GM23338 (cell line): ENCODE data around the gene SORT1. TPM values are rescaled to one million over a fixed set of nuclear protein-coding genes. Genes with fewer than 3 reads are reported as not detected.

Source experiments
- ATAC-seq: fragments of 200-7000 bp; cut with Tn5 transposase; 3 replicates; pipeline ENCODE4 v1.9.1; 2020
- DNase-seq: peaks from one replicate; pipeline ENCODE4 v3.0.0-alpha.2; 2015; ENCODE audit warnings: low spot score
- H2AFZ ChIP-seq: fragments of 200-600 bp; sonication (generic); 2 replicates; pipeline ENCODE4 v1.8.0; 2016; ENCODE audit warnings: antibody characterized with exemption, mild to moderate bottlenecking, moderate library complexity
- H3F3A ChIP-seq: fragments of 200-600 bp; sonication (generic); replicated peaks from 2 replicates; pipeline ENCODE4 v1.8.0; 2017; ENCODE audit warnings: antibody characterized with exemption, mixed run types, low read depth
- H3K27ac ChIP-seq: fragments of 200-600 bp; sonication (generic); 2 replicates; pipeline ENCODE4 v1.6.1; 2016; ENCODE audit warnings: low read depth
- H3K27me3 ChIP-seq: fragments of 200-600 bp; sonication (generic); 2 replicates; pipeline ENCODE4 v1.8.0; 2016; ENCODE audit warnings: mild to moderate bottlenecking, mixed run types, moderate library complexity; ENCODE audit not compliant: insufficient read depth
- H3K36me3 ChIP-seq: fragments of 200-600 bp; sonication (generic); 2 replicates; pipeline ENCODE4 v1.8.0; 2016; ENCODE audit warnings: mild to moderate bottlenecking; ENCODE audit not compliant: insufficient read depth
- H3K4me1 ChIP-seq: fragments of 200-600 bp; sonication (generic); 2 replicates; pipeline ENCODE4 v1.8.0; 2016; ENCODE audit warnings: mild to moderate bottlenecking, moderate library complexity; ENCODE audit not compliant: insufficient read depth
- H3K4me2 ChIP-seq: fragments of 200-600 bp; sonication (generic); 2 replicates; pipeline ENCODE4 v1.7.1; 2017; ENCODE audit warnings: mixed run types
- H3K4me3 ChIP-seq: fragments of 200-600 bp; sonication (generic); 2 replicates; pipeline ENCODE4 v1.6.1; 2016; ENCODE audit warnings: mixed run types
- H3K79me2 ChIP-seq: fragments of 200-600 bp; sonication (generic); replicated peaks from 2 replicates; pipeline ENCODE4 v1.8.0; 2017; ENCODE audit warnings: mild to moderate bottlenecking; ENCODE audit not compliant: insufficient read depth
- H3K9me2 ChIP-seq: fragments of 200-600 bp; sonication (generic); 2 replicates; pipeline ENCODE4 v1.8.0; 2017; ENCODE audit not compliant: insufficient read depth
- H4K20me1 ChIP-seq: fragments of 200-600 bp; sonication (generic); replicated peaks from 2 replicates; pipeline ENCODE4 v1.8.0; 2017; ENCODE audit warnings: mild to moderate bottlenecking; ENCODE audit not compliant: insufficient read depth
- H3K27ac Mint-ChIP-seq: 2 replicates; pipeline ENCODE4 v1.8.0; 2020; ENCODE audit warnings: inconsistent platforms, mild to moderate bottlenecking, moderate library complexity, mixed read lengths
- H3K27me3 Mint-ChIP-seq: 3 replicates; pipeline ENCODE4 v1.8.0; 2022; ENCODE audit warnings: low read depth, mild to moderate bottlenecking, moderate library complexity, mixed read lengths, inconsistent platforms; ENCODE audit not compliant: insufficient read depth, poor library complexity
- H3K36me3 Mint-ChIP-seq: 3 replicates; pipeline ENCODE4 v1.8.0; 2021; ENCODE audit warnings: low read depth, mild to moderate bottlenecking, inconsistent platforms, moderate library complexity, mixed read lengths
- H3K4me1 Mint-ChIP-seq: 3 replicates; pipeline ENCODE4 v1.8.0; 2020; ENCODE audit warnings: mild to moderate bottlenecking, inconsistent platforms, mixed read lengths
- H3K4me3 Mint-ChIP-seq: 3 replicates; pipeline ENCODE4 v1.8.0; 2021; ENCODE audit warnings: moderate library complexity, mild to moderate bottlenecking, inconsistent platforms, mixed read lengths
- H3K9me3 Mint-ChIP-seq: 3 replicates; pipeline ENCODE4 v1.8.0; 2020; ENCODE audit warnings: moderate library complexity, mild to moderate bottlenecking, inconsistent platforms, mixed read lengths
- CREB1 ChIP-seq: fragments of 250-450 bp; sonication (Bioruptor Pico); IDR thresholded peaks from 2 replicates; pipeline ENCODE4 v1.5.0; 2020; ENCODE audit warnings: low read depth, mild to moderate bottlenecking, moderate library complexity
- CTCF ChIP-seq, 2 experiments: fragments of 200-600 bp in 1 of 2; sonication (generic) in 1 of 2; conservative IDR thresholded peaks; 2 replicates each; pipeline versions ENCODE4 v1.5.1 to v1.6.1; 2016 to 2017; ENCODE audit warnings: antibody characterized with exemption in 2 of 2, low read depth in 2 of 2, mild to moderate bottlenecking in 2 of 2, moderate library complexity in 1 of 2
- ETS1 ChIP-seq: IDR thresholded peaks from 2 replicates; pipeline ENCODE4 v1.6.1; 2016; ENCODE audit warnings: antibody characterized with exemption
- EZH2 ChIP-seq: fragments of 200-600 bp; sonication (generic); IDR thresholded peaks from one replicate; pipeline ENCODE4 v1.8.0; 2017; ENCODE audit warnings: antibody characterized with exemption, mild to moderate bottlenecking, low read depth; ENCODE audit not compliant: unreplicated experiment
- EZH2phosphoT487 ChIP-seq: fragments of 200-600 bp; sonication (generic); IDR thresholded peaks from one replicate; pipeline ENCODE4 v1.8.1; 2018; ENCODE audit warnings: antibody characterized with exemption; ENCODE audit not compliant: unreplicated experiment
- JUNB ChIP-seq: IDR thresholded peaks from one replicate; pipeline ENCODE4 v1.6.1; 2016; ENCODE audit warnings: antibody characterized with exemption; ENCODE audit not compliant: unreplicated experiment
- NANOG ChIP-seq: IDR thresholded peaks from 2 replicates; pipeline ENCODE4 v1.6.1; 2016; ENCODE audit warnings: antibody characterized with exemption, borderline replicate concordance
- POLR2AphosphoS5 ChIP-seq: IDR thresholded peaks from 2 replicates; pipeline ENCODE4 v1.6.1; 2016; ENCODE audit warnings: antibody characterized with exemption, low read depth
- REST ChIP-seq: IDR thresholded peaks from one replicate; pipeline ENCODE4 v1.6.1; 2018; ENCODE audit warnings: antibody characterized with exemption; ENCODE audit not compliant: unreplicated experiment
- STAT1 ChIP-seq: IDR thresholded peaks from one replicate; pipeline ENCODE4 v1.6.1; 2016; ENCODE audit warnings: antibody characterized with exemption; ENCODE audit not compliant: unreplicated experiment
- ZNF114 ChIP-seq: fragments of 250-450 bp; sonication (Bioruptor Pico); IDR thresholded peaks from 2 replicates; pipeline ENCODE4 v1.5.0; 2020; ENCODE audit warnings: mild to moderate bottlenecking, moderate library complexity
- ZNF331 ChIP-seq: fragments of 250-450 bp; sonication (Bioruptor Pico); IDR thresholded peaks from 2 replicates; pipeline ENCODE4 v1.5.0; 2020; ENCODE audit warnings: low read depth, mild to moderate bottlenecking, moderate library complexity
- ZNF462 ChIP-seq: fragments of 250-450 bp; sonication (Bioruptor Pico); IDR thresholded peaks from 2 replicates; pipeline ENCODE4 v1.5.0; 2020; ENCODE audit warnings: mild to moderate bottlenecking, moderate library complexity
- polyA plus RNA-seq: library from polyadenylated mRNA; unstranded; fragments of >200 nt; fragmentation: Nextera tagmentation; extraction: Ambion mirVana; gene quantifications from 2 replicates; pipeline ENCODE4 v1.2.1, GENCODE V29; 2016
- total RNA-seq: library from RNA; depleted of rRNA; stranded (reverse); fragments of >200 nt; shearing (Covaris generic); gene quantifications from 2 replicates; pipeline ENCODE4 v1.2.3, GENCODE V29; 2014

SORT1 gene
- total and polyA plus RNA-seq, 2 experiments from 2014 or later, result 10.9 to 55.4 TPM

- H3K4me1 ChIP-seq, result no peaks in the 10 kb centered on the region; the same call in 1 of the 2 replicates
- no peaks in the 10 kb centered on the region for H3K27me3 ChIP-seq
- H3K9me2 ChIP-seq, result peaks cover under 1% of the 10 kb centered on the region; the same call in 1 of the 2 replicates
- H3K36me3 ChIP-seq, result no peaks in the 10 kb centered on the region
- H3K27ac ChIP-seq, result no peak overlapping the region
- no peak overlapping the region for H3K4me3 Mint-ChIP-seq
- H2AFZ ChIP-seq, result no peak overlapping the region
- no peaks in the 10 kb centered on the region for H3K79me2 ChIP-seq
- H3K4me2 ChIP-seq, result no peak overlapping the region
- no peak overlapping the region for H3K27ac Mint-ChIP-seq
- H3F3A ChIP-seq, result no peaks in the 10 kb centered on the region
- H4K20me1 ChIP-seq, result no peaks in the 10 kb centered on the region
- no peaks in the 10 kb centered on the region for H3K9me3 Mint-ChIP-seq
- no peak for ATAC-seq
- no peaks in the 10 kb centered on the region for H3K4me1 Mint-ChIP-seq
- no peaks in the 10 kb centered on the region for H3K36me3 Mint-ChIP-seq
- no peak for DNase-seq
- H3K27me3 Mint-ChIP-seq, result no peaks in the 10 kb centered on the region
- H3K4me3 ChIP-seq, result no peak overlapping the region
- TF ChIP-seq STAT1 (no peak), CTCF (conservative IDR thresholded peaks at IDR 0.05; ENCODE audit: low read depth in 2 of 2) (no peak), EZH2phosphoT487 (no peak), REST (no peak), EZH2 (no peak), ETS1 (no peak), ZNF462 (CRISPR knock-in tag) (no peak), ZNF114 (CRISPR knock-in tag) (no peak), POLR2AphosphoS5 (no peak), NANOG (no peak), CREB1 (no peak), JUNB (no peak), ZNF331 (no peak)
Observed at GRCh38 chr1:109443476-109443875, 45.8 kb upstream of the SORT1 start.
